ENCODE data around the gene PCDHA13.
"Not testable (repeated sequence)": the region's sequence is repeated elsewhere in the genome, so short reads cannot be mapped to it uniquely, and the experiment has no call there.

PCDHA13 gene, protein sequence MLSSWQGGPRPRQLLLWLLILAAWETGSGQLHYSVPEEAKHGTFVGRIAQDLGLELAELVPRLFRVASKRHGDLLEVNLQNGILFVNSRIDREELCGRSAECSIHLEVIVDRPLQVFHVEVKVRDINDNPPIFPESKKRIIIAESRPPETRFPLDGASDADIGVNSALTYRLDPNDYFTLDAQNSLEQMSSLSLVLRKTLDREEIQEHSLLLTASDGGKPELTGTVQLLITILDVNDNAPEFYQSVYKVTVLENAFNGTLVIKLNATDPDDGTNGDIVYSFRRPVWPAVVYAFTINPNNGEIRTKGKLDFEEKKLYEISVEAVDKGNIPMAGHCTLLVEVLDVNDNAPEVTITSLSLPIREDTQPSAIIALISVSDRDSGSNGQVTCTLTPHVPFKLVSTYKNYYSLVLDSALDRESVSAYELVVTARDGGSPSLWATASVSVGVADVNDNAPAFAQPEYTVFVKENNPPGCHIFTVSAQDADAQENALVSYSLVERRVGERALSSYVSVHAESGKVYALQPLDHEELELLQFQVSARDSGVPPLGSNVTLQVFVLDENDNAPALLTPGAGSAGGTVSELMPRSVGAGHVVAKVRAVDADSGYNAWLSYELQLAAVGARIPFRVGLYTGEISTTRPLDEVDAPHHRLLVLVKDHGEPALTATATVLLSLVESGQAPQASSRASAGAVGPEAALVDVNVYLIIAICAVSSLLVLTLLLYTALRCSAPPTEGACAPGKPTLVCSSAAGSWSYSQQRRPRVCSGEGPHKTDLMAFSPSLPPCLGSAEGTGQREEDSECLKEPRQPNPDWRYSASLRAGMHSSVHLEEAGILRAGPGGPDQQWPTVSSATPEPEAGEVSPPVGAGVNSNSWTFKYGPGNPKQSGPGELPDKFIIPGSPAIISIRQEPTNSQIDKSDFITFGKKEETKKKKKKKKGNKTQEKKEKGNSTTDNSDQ

GRCh38 chr5:140881889-140882590 is at the start of gene PCDHA13:
TSS of gene PCDHA13 (plus strand) at chr5:140882124. CDS start at chr5:140882269, 145 bp downstream.
- peak in 4 of 10 donors; percentile 6 to 62 (median 24) for DNase-seq
- intact Hi-C loops (cut with DNase I): loop anchor here (1.0 to 2.0 kb wide), 2 partner anchors 45 to 159 kb away; partner anchors contain the start of gene PCDHAC1

- no peak for DNase-seq
- intact Hi-C loops (cut with DNase I): no loop called here
These were observed 47.9 kb upstream of the PCDHA13 start, which contains the start of gene PCDHA7 for GRCh38 chr5:140833993-140834392. TSS of gene PCDHA7 (plus strand) at chr5:140834269. CDS start at chr5:140834384, 115 bp downstream.

DNA sequence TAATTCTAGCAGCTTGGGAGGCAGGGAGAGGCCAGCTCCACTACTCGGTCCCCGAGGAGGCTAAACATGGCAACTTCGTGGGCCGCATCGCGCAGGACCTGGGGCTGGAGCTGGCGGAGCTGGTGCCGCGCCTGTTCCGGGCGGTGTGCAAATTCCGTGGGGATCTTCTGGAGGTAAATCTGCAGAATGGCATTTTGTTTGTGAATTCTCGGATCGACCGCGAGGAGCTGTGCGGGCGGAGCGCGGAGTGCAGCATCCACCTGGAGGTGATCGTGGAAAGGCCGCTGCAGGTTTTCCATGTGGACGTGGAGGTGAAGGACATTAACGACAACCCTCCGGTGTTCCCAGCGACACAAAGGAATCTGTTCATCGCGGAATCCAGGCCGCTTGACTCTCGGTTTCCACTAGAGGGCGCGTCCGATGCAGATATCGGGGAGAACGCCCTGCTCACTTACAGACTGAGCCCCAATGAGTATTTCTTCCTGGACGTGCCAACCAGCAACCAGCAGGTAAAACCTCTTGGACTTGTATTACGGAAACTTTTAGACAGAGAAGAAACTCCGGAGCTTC is 47.4 kb upstream of the PCDHA13 start:
- peak in 2 of 10 donors; percentile 57 for DNase-seq
- intact Hi-C loops (cut with DNase I): not testable (repeated sequence)

DNA sequence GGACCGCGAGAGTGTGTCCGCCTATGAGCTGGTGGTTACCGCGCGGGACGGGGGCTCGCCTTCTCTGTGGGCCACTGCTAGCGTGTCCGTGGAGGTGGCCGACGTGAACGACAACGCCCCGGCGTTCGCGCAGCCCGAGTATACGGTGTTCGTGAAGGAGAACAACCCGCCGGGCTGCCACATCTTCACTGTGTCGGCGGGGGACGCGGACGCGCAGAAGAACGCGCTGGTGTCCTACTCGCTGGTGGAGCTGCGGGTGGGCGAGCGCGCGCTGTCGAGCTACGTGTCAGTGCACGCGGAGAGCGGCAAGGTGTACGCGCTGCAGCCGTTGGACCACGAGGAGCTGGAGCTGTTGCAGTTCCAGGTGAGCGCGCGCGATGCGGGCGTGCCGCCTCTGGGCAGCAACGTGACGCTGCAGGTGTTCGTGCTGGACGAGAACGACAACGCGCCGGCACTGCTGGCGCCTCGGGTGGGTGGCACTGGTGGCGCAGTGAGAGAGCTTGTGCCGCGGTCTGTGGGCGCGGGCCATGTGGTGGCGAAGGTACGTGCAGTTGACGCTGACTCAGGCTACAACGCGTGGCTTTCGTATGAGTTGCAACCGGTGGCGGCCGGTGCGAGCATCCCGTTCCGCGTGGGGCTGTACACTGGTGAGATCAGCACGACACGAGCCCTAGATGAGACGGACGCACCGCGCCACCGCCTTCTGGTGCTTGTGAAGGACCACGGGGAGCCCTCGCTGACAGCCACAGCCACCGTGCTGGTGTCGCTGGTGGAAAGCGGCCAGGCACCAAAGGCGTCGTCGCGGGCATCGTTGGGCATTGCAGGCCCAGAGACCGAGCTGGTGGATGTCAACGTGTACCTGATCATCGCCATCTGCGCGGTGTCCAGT is 46.1 kb upstream of the PCDHA13 start:
- DNase-seq: peak in 2 of 10 donors; percentile 71 to 84
- intact Hi-C loops (cut with DNase I): no loop called here

GRCh38 chr5:140840978-140841962 is 40.7 kb upstream of the PCDHA13 start, which contains the start of gene PCDHA8:
TSS of gene PCDHA8 (plus strand) at chr5:140841187. CDS start at chr5:140841322, 135 bp downstream.
- DNase-seq: peak in 4 of 10 donors; percentile 53 to 82 (median 72)
- intact Hi-C loops (cut with DNase I): no loop called here

DNA sequence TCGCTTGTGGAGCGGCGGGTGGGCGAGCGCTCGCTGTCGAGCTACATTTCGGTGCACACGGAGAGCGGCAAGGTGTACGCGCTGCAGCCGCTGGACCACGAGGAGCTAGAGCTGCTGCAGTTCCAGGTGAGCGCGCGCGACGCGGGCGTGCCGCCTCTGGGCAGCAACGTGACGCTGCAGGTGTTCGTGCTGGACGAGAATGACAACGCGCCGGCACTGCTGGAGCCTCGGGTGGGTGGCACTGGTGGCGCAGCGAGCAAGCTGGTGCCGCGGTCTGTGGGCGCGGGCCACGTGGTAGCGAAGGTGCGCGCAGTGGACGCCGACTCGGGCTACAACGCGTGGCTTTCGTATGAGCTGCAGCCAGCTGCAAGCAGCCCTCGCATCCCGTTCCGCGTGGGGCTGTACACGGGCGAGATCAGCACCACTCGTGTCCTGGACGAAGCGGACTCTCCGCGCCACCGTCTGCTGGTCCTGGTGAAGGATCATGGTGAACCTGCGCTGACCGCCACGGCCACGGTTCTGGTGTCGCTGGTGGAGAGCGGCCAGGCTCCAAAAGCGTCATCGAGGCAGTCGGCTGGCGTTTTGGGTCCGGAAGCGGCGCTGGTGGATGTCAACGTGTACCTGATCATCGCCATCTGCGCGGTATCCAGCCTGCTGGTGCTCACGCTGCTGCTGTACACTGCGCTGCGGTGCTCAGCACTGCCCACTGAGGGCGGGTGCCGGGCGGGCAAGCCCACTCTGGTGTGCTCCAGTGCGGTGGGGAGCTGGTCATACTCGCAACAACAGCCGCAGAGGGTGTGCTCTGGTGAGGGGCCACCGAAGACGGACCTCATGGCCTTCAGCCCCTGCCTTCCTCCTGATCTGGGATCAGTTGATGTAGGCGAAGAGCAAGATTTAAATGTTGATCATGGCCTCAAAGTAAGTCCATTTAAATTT is 38.9 kb upstream of the PCDHA13 start:
- intact Hi-C loops (cut with DNase I): no loop called here
- peak in 2 of 10 donors; percentile 55 to 74 for DNase-seq

GRCh38 chr5:140848139-140849102 is 33.5 kb upstream of the PCDHA13 start, which contains the start of gene PCDHA9:
TSS of gene PCDHA9 (plus strand) at chr5:140848382. CDS start at chr5:140848496, 114 bp downstream.
- peak in 1 of 10 donors; percentile 55 for DNase-seq
- intact Hi-C loops (cut with DNase I): not testable (repeated sequence)

DNA sequence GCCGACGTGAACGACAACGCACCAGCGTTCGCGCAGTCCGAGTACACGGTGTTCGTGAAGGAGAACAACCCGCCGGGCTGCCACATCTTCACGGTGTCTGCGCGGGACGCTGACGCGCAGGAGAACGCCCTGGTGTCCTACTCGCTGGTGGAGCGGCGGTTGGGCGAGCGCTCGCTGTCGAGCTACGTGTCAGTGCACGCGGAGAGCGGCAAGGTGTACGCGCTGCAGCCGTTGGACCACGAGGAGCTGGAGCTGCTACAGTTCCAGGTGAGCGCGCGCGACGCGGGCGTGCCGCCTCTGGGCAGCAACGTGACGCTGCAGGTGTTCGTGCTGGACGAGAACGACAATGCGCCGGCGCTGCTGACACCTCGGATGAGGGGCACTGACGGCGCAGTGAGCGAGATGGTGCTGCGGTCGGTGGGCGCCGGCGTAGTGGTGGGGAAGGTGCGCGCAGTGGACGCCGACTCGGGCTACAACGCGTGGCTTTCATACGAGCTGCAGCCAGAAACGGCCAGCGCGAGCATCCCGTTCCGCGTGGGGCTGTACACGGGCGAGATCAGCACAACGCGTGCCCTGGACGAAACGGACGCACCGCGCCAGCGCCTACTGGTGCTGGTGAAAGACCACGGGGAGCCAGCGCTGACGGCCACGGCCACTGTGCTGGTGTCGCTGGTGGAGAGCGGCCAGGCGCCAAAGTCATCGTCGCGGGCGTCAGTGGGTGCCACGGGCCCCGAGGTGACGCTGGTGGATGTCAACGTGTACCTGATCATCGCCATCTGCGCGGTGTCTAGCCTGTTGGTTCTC is 31.9 kb upstream of the PCDHA13 start:
- intact Hi-C loops (cut with DNase I): not testable (repeated sequence)
- DNase-seq: peak in 1 of 10 donors; percentile 77

DNA sequence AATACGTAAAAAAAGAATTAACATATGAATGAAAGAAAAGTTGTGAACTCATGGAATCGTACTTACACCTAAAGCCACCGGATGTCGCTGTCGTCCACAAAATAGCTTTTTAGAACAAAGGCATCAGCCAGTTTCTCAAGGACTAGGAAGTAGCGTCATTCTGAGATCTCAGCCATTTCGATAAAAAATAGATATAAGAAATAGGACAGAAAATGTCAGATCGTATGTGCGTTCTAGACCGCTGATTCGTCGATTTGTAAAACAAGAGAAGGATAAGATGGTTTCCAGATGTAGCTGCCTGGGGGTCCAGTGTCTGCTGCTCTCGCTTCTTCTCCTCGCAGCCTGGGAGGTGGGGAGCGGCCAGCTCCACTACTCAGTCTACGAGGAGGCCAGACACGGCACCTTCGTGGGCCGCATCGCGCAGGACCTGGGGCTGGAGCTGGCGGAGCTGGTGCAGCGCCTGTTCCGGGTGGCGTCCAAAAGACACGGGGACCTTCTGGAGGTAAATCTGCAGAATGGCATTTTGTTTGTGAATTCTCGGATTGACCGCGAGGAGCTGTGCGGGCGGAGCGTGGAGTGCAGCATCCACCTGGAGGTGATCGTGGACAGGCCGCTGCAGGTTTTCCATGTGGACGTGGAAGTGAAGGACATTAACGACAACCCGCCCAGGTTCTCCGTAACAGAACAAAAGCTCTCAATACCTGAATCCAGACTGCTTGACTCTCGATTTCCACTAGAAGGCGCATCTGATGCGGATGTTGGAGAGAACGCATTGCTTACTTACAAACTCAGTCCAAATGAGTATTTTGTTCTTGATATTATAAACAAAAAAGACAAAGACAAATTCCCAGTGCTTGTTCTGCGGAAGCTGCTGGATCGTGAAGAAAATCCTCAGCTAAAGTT is 25.9 kb upstream of the PCDHA13 start, which contains the start of gene PCDHA10:
Gene PCDHA10, plus strand, starts transcription at position 126 of the 903 bp plus-strand sequence. Its CDS starts 152 bp downstream, at position 278.
- DNase-seq: peak in 1 of 10 donors; percentile 75
- intact Hi-C loops (cut with DNase I): no loop called here

DNA sequence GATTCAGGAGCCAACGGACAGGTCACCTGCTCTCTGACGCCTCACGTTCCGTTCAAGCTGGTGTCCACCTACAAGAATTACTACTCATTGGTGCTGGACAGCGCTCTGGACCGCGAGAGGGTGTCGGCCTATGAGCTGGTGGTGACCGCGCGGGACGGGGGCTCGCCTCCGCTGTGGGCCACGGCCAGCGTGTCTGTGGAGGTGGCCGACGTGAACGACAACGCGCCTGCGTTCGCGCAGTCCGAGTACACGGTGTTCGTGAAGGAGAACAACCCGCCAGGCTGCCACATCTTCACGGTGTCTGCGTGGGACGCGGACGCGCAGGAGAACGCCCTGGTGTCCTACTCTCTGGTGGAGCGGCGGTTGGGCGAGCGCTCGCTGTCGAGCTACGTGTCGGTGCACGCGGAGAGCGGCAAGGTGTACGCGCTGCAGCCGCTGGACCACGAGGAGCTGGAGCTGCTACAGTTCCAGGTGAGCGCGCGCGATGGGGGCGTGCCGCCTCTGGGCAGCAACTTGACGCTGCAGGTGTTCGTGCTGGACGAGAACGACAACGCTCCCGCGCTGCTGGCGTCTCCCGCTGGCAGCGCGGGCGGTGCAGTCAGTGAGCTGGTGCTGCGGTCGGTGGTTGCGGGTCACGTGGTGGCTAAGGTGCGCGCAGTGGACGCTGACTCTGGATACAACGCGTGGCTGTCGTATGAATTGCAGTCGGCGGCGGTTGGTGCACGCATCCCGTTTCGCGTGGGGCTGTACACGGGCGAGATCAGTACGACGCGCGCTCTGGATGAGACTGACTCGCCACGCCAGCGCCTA is 24.5 kb upstream of the PCDHA13 start:
- intact Hi-C loops (cut with DNase I): no loop called here
- DNase-seq: peak in 1 of 10 donors; percentile 81

DNA sequence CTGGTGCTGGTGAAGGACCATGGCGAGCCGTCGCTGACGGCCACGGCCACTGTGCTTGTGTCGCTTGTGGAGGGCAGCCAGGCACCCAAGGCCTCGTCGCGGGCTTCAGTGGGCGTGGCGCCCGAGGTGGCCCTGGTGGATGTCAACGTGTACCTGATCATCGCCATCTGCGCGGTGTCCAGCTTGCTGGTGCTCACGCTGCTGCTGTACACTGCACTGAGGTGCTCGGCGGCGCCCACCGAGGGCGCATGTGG is 24.0 kb upstream of the PCDHA13 start:
- intact Hi-C loops (cut with DNase I): no loop called here
- DNase-seq: no peak

DNA sequence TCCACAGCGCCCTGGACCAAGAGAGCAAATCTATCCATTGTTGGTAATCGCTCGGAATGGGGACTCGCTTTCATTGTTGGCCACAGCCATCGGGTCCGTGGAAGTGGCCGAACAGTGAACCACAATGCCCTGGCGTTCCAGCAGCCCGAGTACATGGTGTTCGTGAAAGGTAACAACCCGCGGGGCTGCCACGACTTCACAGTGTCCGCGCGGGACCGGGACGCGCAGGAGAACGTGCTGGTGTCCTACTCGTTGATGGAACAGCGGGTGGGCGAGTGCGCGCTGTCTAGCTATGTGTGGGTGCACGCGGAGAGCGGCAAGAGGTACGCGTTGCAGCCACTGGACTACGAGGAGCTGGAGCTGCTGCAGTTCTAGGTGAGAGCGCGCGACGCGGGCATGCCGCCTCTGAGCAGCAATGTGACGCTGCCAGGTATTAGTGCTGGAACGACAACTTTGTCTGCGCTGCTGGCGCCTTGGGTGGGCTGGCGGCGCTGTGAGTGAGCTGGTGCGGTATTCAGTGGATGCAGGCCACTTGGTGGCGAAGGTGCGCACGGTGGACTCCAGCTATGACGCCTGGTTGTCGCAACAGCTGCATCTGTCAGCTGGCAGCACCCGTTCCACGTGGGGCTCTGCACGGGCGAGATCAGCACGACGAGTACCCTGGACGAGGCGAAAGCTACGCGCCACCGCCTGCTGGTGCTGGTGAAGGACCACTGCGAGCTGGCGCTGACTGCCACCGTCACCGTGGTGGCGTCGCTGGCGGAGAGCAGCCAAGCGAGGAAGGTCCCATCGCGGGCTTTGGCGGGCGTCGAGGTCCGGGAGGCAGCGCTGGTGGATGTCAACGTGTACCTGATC is 19.3 kb upstream of the PCDHA13 start:
- DNase-seq: peak in 1 of 10 donors; percentile 74
- intact Hi-C loops (cut with DNase I): no loop called here
